AG09319 (cell line): Measurements from ENCODE around the gene PARD3B.

Experiments
- DNase-seq: peaks from one replicate; pipeline ENCODE4 v3.0.0-alpha.2; 2010; ENCODE audit warnings: low read depth; ENCODE audit errors: extremely low read depth
- CTCF ChIP-seq: IDR thresholded peaks from 2 replicates; pipeline ENCODE4 v1.5.1; 2011; ENCODE audit warnings: low read depth, mild to moderate bottlenecking, inconsistent platforms, low read length, moderate library complexity

Gene PARD3B

GRCh38 chr2:205563646-205564045, 1018.4 kb downstream of the PARD3B start:
- TF ChIP-seq CTCF, result peak; percentile 14
- no peak for DNase-seq

- no peak for TF ChIP-seq CTCF
- DNase-seq, result no peak
Measured at GRCh38 chr2:205564346-205565141, 1019.3 kb downstream of the PARD3B start.

- no peak for TF ChIP-seq CTCF
- DNase-seq, result no peak
Measured at GRCh38 chr2:205565142-205565522, 1019.9 kb downstream of the PARD3B start.

GRCh38 chr2:205566606-205567168, 1021.4 kb downstream of the PARD3B start:
- no peak for TF ChIP-seq CTCF
- no peak for DNase-seq

GRCh38 chr2:205568620-205569019, 1023.3 kb downstream of the PARD3B start:
- TF ChIP-seq CTCF, result no peak
- DNase-seq, result no peak

- DNase-seq, result no peak
- no peak for TF ChIP-seq CTCF
Measured at GRCh38 chr2:205570648-205571047, 1025.4 kb downstream of the PARD3B start.

GRCh38 chr2:205571360-205571959, 1026.2 kb downstream of the PARD3B start:
- no peak for DNase-seq
- TF ChIP-seq CTCF, result no peak
